Cortex of kidney (tissue), 1 donor: ENCODE results near the gene GFRA1.

ENCODE experiments used
- DNase-seq: peaks from one replicate; lab custom pipeline; 2025; lab: John Stamatoyannopoulos, UW

GFRA1 gene

GRCh38 chr10:116026315-116026714 is 246.7 kb downstream of the GFRA1 start:
- DNase-seq = no peak

GRCh38 chr10:116024271-116024878 is 248.6 kb downstream of the GFRA1 start:
- no peak for DNase-seq

GRCh38 chr10:116017405-116017804 is 255.6 kb downstream of the GFRA1 start:
- DNase-seq = no peak

GRCh38 chr10:116015583-116016333 is 257.2 kb downstream of the GFRA1 start:
- no peak for DNase-seq

GRCh38 chr10:116014871-116015582 is 258.0 kb downstream of the GFRA1 start:
- no peak for DNase-seq

GRCh38 chr10:116014326-116014725 is 258.7 kb downstream of the GFRA1 start:
- no peak for DNase-seq

GRCh38 chr10:116011929-116012328 is 261.1 kb downstream of the GFRA1 start:
- DNase-seq = no peak

- no peak for DNase-seq
Measured at GRCh38 chr10:116007256-116007891, 265.6 kb downstream of the GFRA1 start.
